GM12872 (cell line): ENCODE results near the gene LIN52.

Experiments used
- CTCF ChIP-seq: IDR thresholded peaks from 3 replicates; pipeline ENCODE4 v1.5.1; 2011; ENCODE audit warnings: low read depth, mild to moderate bottlenecking, low read length, moderate library complexity; ENCODE audit not compliant: insufficient read depth

The LIN52 gene

DNA sequence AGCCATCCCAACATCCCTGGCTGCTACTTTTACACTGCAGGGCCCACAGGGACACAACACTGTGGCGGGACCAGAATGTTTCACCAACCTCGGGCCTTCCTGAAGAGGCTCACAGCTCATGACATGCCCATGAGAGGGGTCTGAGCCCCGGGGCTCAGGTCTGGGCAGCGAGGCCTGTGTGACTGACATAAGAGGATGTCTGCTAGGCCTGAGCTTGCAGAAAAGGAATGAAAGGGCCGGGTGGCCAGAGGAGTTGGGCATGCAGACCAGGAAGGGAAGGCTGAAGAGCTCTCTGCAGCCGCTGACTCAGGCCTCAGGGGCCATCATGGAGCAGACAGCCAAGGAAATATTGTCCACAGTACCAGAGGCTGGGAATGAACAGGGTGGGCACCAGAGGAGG lies 136.2 kb downstream of the LIN52 start:
- no peak for TF ChIP-seq CTCF

- TF ChIP-seq CTCF, result no peak
These were observed 137.0 kb downstream of the LIN52 start for GRCh38 chr14:74221741-74222140.

- no peak for TF ChIP-seq CTCF
These were observed 138.3 kb downstream of the LIN52 start for GRCh38 chr14:74223016-74223415.

GRCh38 chr14:74231784-74232183 lies 147.0 kb downstream of the LIN52 start:
- TF ChIP-seq CTCF, result no peak

DNA sequence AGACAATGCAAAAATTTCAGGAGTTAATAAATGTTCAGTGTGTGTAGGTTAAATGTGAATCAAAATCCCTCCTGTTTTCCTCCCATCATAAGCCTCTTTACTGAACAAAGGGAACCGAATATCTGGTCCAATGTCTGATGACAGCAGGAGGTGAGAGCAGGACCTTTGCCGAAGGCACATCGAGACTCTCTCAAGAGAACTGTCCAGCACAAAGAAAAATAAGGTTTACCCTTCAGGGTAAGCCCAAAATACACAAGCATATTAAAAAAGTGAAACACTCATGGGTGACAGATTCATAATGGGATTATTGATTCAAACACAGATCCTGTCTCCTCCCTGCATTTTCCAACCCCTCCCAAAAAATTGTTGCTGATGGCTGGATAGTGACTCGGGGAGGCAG lies 150.3 kb downstream of the LIN52 start:
- no peak for TF ChIP-seq CTCF

DNA sequence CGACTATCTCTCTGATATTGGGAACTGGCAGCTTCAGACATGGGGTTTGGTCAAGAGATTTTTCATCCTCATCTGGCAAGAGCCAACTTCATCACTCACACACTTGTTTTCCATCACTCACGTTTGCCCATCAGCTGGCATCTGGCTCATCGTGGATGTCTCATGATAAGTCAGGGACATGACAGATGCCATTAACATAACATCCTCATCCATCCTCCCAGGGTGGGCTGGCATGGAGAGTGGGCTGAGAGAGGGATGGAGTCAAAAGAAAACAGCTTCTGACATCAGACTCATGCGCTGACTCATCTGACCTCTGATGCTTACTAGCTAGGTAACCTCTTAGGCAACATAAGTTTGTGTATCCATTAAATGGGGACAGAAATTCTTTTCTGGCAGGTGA lies 152.7 kb downstream of the LIN52 start:
- no peak for TF ChIP-seq CTCF

DNA sequence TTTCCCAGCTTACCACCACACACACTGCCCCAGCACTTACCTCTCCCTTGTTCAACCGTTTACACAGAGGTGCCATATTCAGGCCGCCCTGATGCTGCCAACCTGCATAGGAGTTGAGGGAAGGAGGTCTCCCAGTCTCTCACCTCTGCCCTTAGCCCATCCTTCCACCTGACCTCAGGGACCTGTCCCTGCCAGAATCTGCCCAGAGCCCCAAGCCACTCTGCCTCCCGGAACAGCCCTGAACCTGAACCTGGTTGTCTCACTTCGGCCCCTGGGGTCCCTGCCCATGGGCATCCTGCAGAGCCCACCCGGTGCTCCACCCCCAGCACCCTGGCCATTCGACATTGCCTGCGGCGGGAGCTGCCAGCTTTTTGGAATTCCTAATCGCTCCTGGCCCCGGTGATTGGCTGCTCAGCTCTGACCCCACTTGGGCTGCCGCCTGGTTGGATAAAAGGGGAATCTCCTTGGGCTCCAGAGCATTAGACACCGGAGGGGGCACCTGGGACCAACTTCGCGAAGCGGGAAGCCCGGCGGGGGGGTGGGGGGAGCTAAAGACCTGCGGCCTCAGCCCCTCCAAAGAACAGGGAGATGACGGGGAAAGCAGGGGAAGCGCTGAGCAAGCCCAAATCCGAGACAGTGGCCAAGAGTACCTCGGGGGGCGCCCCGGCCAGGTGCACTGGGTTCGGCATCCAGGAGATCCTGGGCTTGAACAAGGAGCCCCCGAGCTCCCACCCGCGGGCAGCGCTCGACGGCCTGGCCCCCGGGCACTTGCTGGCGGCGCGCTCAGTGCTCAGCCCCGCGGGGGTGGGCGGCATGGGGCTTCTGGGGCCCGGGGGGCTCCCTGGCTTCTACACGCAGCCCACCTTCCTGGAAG lies 154.5 kb downstream of the LIN52 start, which contains the start of gene VSX2:
Gene VSX2, plus strand, starts transcription at position 476 of the 874 bp plus-strand sequence. Its CDS starts 113 bp downstream, at position 589.
- TF ChIP-seq CTCF, result no peak
